ENCODE measurements around the gene GSK3A. TPM values are rescaled to one million over a fixed set of nuclear protein-coding genes. Genes with fewer than 3 reads are reported as not detected.

The GSK3A gene
- total and polyA plus RNA-seq, 2 of the 8 experiments (the other 6 are each of a cell fraction or from before 2014, with no cell fraction given) = 55.3 to 84.0 TPM

- TF ChIP-seq, protein P1, sequence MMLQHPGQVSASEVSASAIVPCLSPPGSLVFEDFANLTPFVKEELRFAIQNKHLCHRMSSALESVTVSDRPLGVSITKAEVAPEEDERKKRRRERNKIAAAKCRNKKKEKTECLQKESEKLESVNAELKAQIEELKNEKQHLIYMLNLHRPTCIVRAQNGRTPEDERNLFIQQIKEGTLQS (IDR thresholded peaks at IDR 0.05; ENCODE audit: insufficient read depth, low read depth, low read length) = no peak
- no peak for TF ChIP-seq SIX5 (IDR thresholded peaks at IDR 0.05; ENCODE audit: low read depth, low read length)
Measured at GRCh38 chr19:42225718-42226292, 16.6 kb downstream of the GSK3A start (continued).
